Measurements from ENCODE around the gene SLC7A7.
"Not testable (repeated sequence)": the region's sequence is repeated elsewhere in the genome, so short reads cannot be mapped to it uniquely, and the experiment has no call there.

SLC7A7 gene

DNA sequence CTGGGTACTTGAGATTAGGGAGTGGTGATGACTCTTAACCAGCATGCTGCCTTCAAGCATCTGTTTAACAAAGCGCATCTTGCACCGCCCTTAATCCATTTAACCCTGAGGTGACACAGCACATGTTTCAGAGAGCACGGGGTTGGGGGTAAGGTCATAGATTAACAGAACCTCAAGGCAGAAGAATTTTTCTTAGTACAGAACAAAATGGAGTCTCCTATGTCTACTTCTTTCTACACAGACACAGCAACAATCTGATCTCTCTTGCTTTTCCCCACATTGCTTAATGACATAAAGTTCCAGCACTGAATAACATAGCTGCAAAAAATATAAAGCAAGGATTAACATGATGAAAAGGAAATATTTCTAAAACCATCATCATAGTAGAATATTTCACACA, 89.9 kb downstream of the SLC7A7 start:
- H3K36me3 ChIP-seq (replicated peaks); DNase-seq (ENCODE audit: low spot score in 2 of 2); H3K4me3 ChIP-seq; H3K27me3 ChIP-seq (ENCODE audit: low read depth); H3K4me1 ChIP-seq; H3K9me3 ChIP-seq; in situ Hi-C loops (cut with MboI; ENCODE audit: low sequenced_read_pairs): not testable (repeated sequence)

DNA sequence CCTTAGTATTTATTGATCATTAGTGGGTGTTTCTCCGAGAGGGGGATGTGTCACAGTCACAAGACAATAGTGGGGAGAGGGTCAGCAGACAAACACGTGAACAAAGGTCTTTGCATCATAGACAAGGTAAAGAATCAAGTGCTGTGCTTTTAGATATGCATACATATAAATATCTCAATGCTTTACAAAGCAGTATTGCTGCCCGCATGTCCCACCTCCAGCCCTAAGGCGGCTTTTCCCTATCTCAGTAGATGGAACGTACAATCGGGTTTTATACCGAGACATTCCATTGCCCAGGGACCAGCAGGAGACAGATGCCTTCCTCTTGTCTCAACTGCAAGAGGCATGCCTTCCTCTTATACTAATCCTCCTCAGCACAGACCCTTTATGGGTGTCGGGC, 90.4 kb downstream of the SLC7A7 start:
- H3K27me3 ChIP-seq (ENCODE audit: low read depth); H3K9me3 ChIP-seq; H3K4me1 ChIP-seq; in situ Hi-C loops (cut with MboI; ENCODE audit: low sequenced_read_pairs); DNase-seq (ENCODE audit: low spot score in 2 of 2); H3K4me3 ChIP-seq; H3K36me3 ChIP-seq (replicated peaks): not testable (repeated sequence)

- no peaks in the 10 kb centered on the region for H3K36me3 ChIP-seq (replicated peaks)
- no peak for DNase-seq (ENCODE audit: low spot score in 2 of 2)
- no peaks in the 10 kb centered on the region for H3K4me1 ChIP-seq
- no peaks in the 10 kb centered on the region for H3K27me3 ChIP-seq (ENCODE audit: low read depth)
- in situ Hi-C loops (cut with MboI; ENCODE audit: low sequenced_read_pairs): no loop called here
- H3K9me3 ChIP-seq: no peaks in the 10 kb centered on the region
- H3K4me3 ChIP-seq: no peak overlapping the region
Observed at GRCh38 chr14:22723815-22724214, 91.4 kb downstream of the SLC7A7 start.

All from HAP-1 (cell line).